Spinal cord (tissue), 10 donors: ENCODE results near the gene IFT80. TPM values are rescaled to one million over a fixed set of nuclear protein-coding genes. Genes with fewer than 3 reads are reported as not detected.

ENCODE experiments used
- DNase-seq, 6 donors: peaks; one replicate each; pipeline versions ENCODE4 v3.0.0 to v3.0.0-alpha.2; 2013 to 2015; ENCODE audit warnings: low spot score in 6 of 6, low read depth in 4 of 6
- H3K27ac ChIP-seq: one replicate; pipeline ENCODE4 v1.5.1; 2013; ENCODE audit warnings: low read depth, low read length, control low read depth
- H3K27me3 ChIP-seq: one replicate; pipeline ENCODE4 v1.6.1; 2013; ENCODE audit warnings: low read length; ENCODE audit not compliant: control insufficient read depth, insufficient read depth
- H3K36me3 ChIP-seq: one replicate; pipeline ENCODE4 v1.6.1; 2013; ENCODE audit warnings: low read length; ENCODE audit not compliant: control insufficient read depth, insufficient read depth
- H3K4me1 ChIP-seq: one replicate; pipeline ENCODE4 v1.6.1; 2013; ENCODE audit warnings: low read length; ENCODE audit not compliant: control insufficient read depth, insufficient read depth
- H3K4me3 ChIP-seq: one replicate; pipeline ENCODE4 v1.5.1; 2013; ENCODE audit warnings: low read depth, low read length, control low read depth
- H3K9me3 ChIP-seq: one replicate; pipeline ENCODE4 v1.6.1; 2013; ENCODE audit warnings: low read length; ENCODE audit not compliant: control insufficient read depth, insufficient read depth
- WGBS: methylation state at CpG from one replicate; pipeline ENCODE4 v1.1.5; 2013; ENCODE audit warnings: missing lambda C conversion rate; ENCODE audit not compliant: insufficient coverage; 5-methylcytosine and 5-hydroxymethylcytosine counted together
- polyA plus RNA-seq, 2 donors: library from polyadenylated mRNA; unstranded; fragments of 120-200 nt; gene quantifications; one replicate each; pipeline ENCODE4 v1.2.1, GENCODE V29; 2013; ENCODE audit not compliant: insufficient read length in 2 of 2
- total RNA-seq, 2 donors: library from RNA; depleted of rRNA in 1 of 2; stranded (reverse); fragments of 120-200 nt in 1 of 2; fragments of >200 nt in 1 of 2; gene quantifications; one replicate each; pipeline versions ENCODE4 v1.2.3 to v1.2.4, GENCODE V29; 2013 to 2014
- donor health status: healthy.

The IFT80 gene
- total and polyA plus RNA-seq, 4 donors: 39.1 to 71.4 (median 49.5) TPM

DNA sequence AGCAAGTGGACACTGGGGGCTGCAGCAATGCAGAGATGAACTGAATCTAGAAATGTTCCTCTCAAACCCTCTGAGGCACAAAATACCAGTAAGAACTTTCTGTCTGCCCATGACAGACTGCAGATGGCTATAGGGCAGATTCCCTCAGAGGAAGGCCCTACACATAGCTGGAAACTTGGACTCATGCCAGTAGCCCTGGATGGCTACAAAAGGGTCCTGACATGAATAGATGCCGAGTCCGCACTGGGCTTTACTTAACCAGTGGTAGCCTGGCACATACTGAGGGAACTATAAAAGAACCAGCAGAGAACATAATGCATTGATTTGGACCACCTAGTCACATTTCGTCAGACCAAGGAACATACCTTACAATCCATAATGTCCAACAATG lies 107.1 kb downstream of the IFT80 start:
- Histone ChIP-seq H3K36me3 (no peaks in the 10 kb centered on the region), H3K27ac (no peak overlapping the region), H3K27me3 (no peaks in the 10 kb centered on the region), H3K9me3 (no peaks in the 10 kb centered on the region), H3K4me1 (no peaks in the 10 kb centered on the region), H3K4me3 (no peak overlapping the region)
- DNase-seq: peak in 1 of 6 donors; percentile 48
- WGBS: 38% methylated on average over 2 of the region's 3 CpGs

GRCh38 chr3:160291290-160291908 lies 107.6 kb downstream of the IFT80 start:
- H3K9me3 ChIP-seq: no peaks in the 10 kb centered on the region
- H3K27ac ChIP-seq: no peak overlapping the region
- H3K36me3 ChIP-seq: no peaks in the 10 kb centered on the region
- no peaks in the 10 kb centered on the region for H3K4me1 ChIP-seq
- no peak overlapping the region for H3K4me3 ChIP-seq
- no peak for DNase-seq
- 97% methylated on average over 3 of the region's 5 CpGs for WGBS
- H3K27me3 ChIP-seq: no peaks in the 10 kb centered on the region

DNA sequence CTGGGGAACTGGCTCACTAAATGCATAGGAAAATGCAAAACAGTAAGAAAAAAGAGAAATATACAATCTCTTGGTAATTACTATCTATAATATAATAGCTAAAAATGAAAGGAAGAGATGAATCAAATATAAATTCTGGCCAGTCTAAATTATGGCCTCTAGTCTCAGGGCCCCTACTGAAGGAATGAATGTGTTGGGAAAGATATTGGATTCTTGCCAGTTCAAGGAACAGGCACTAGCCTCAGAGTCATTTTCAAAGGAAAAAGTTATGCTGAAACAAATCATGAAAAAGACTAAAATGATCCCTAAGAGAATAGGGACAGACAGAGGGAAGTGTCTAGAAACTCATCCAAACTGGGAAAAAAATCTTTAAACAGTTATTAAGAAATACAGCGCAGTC lies 111.4 kb downstream of the IFT80 start:
- Histone ChIP-seq H3K27ac (no peak overlapping the region), H3K4me1 (no peaks in the 10 kb centered on the region), H3K36me3 (no peaks in the 10 kb centered on the region), H3K27me3 (no peaks in the 10 kb centered on the region), H3K9me3 (no peaks in the 10 kb centered on the region), H3K4me3 (no peak overlapping the region)
- WGBS: 100% methylated on average over 1 of the region's 1 CpG
- no peak for DNase-seq

- no peak overlapping the region for H3K27ac ChIP-seq
- no peaks in the 10 kb centered on the region for H3K27me3 ChIP-seq
- no peak overlapping the region for H3K4me3 ChIP-seq
- no peaks in the 10 kb centered on the region for H3K36me3 ChIP-seq
- WGBS: 30% methylated on average over 1 of the region's 1 CpG
- H3K9me3 ChIP-seq: no peaks in the 10 kb centered on the region
- H3K4me1 ChIP-seq: no peaks in the 10 kb centered on the region
- DNase-seq: no peak
Measured at GRCh38 chr3:160286231-160286630, 112.8 kb downstream of the IFT80 start.

DNA sequence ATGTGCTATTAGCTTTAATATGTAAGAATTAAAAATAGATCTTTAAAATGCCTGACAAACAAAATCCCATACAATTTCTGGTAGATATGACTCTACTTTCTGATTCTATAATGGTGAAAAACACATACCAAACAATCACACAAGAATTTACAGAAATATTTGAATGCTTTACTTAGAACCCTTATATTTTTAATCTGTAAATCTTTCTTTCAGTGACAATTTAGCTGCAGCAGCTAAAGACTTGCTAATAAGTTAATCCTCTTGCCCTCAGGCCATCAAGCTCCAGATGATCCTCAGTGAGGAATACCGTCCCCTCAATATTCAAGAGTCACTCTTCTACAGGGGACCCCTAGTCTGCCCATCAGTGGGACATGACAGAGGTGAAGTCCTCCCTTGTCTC lies 118.2 kb downstream of the IFT80 start:
- Histone ChIP-seq H3K4me3 (no peak overlapping the region), H3K36me3 (no peaks in the 10 kb centered on the region), H3K27ac (no peak overlapping the region), H3K27me3 (no peaks in the 10 kb centered on the region), H3K4me1 (no peaks in the 10 kb centered on the region), H3K9me3 (no peaks in the 10 kb centered on the region)
- no peak for DNase-seq
- 100% methylated on average over 1 of the region's 1 CpG for WGBS

- no peak overlapping the region for H3K27ac ChIP-seq
- no peaks in the 10 kb centered on the region for H3K4me1 ChIP-seq
- no peaks in the 10 kb centered on the region for H3K9me3 ChIP-seq
- no CpG with 5 or more reads among the region's 2 CpGs for WGBS
- no peak overlapping the region for H3K4me3 ChIP-seq
- no peaks in the 10 kb centered on the region for H3K36me3 ChIP-seq
- no peak for DNase-seq
- no peaks in the 10 kb centered on the region for H3K27me3 ChIP-seq
Measured at GRCh38 chr3:160279657-160280056, 119.4 kb downstream of the IFT80 start.

- no peaks in the 10 kb centered on the region for H3K36me3 ChIP-seq
- 78% methylated on average over 1 of the region's 3 CpGs for WGBS
- H3K4me3 ChIP-seq: no peak overlapping the region
- H3K4me1 ChIP-seq: no peaks in the 10 kb centered on the region
- no peak overlapping the region for H3K27ac ChIP-seq
- H3K9me3 ChIP-seq: no peaks in the 10 kb centered on the region
- DNase-seq: no peak
- no peaks in the 10 kb centered on the region for H3K27me3 ChIP-seq
Measured at GRCh38 chr3:160278210-160278609, 120.8 kb downstream of the IFT80 start.

DNA sequence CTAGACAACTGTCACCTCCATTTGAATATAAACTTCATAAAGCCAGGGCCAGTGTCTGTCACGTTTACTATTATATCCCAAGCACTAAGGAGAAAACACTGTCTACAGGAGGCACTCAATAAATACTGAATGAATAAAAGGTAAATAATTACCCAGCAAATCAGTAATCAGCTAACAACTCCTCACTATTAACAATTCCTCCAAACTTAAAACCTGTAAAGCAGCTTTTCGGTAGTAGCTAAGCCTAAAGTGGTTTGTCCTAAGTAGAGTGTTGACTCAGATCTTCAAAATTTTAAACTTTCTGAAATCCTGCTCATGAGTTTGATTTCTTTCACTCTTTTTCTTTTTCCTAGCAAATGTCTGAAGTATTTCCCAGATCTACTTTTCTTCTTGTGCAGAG lies 133.9 kb downstream of the IFT80 start:
- Histone ChIP-seq H3K36me3 (peaks cover 5% of the 10 kb centered on the region), H3K4me1 (no peaks in the 10 kb centered on the region), H3K9me3 (no peaks in the 10 kb centered on the region), H3K27me3 (no peaks in the 10 kb centered on the region), H3K4me3 (no peak overlapping the region), H3K27ac (no peak overlapping the region)
- WGBS: no CpG with 5 or more reads among the region's 2 CpGs
- DNase-seq: no peak

DNA sequence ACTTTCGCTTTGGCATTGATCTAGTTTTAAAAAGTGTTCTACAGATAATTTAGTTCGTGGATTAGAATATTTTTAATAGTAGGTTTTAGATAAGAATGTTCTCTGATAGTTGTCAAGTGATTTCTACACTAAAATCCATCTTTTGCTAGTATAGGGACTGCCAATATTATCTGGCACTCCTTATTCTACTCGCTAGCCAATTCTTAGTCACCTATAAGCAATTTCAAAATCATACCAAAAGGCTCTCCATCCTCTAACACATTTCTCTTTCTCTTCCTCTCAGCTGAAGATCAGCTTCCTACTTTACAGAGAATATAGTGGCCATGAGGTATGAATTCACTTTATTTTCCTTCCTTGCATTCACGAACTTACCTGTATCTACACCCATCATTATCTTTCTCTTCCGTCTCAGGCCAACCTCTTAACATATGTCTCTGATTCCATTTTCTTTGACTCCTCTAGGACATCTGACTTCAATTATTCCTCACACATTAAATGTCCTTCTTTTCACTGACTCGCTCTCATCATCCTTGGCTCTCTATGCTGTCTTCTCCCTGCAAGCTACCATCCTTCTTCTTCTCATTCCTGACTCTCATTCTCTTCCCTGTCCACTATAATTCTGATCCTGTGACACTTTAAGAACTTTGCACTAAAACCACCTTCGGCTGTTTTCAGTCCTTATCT lies 138.3 kb downstream of the IFT80 start:
- H3K4me1 ChIP-seq: no peaks in the 10 kb centered on the region
- H3K27me3 ChIP-seq: no peaks in the 10 kb centered on the region
- no peak overlapping the region for H3K27ac ChIP-seq
- no peaks in the 10 kb centered on the region for H3K9me3 ChIP-seq
- peaks cover 8% of the 10 kb centered on the region for H3K36me3 ChIP-seq
- DNase-seq: no peak
- H3K4me3 ChIP-seq: no peak overlapping the region
- 89% methylated on average over 4 of the region's 7 CpGs for WGBS

DNA sequence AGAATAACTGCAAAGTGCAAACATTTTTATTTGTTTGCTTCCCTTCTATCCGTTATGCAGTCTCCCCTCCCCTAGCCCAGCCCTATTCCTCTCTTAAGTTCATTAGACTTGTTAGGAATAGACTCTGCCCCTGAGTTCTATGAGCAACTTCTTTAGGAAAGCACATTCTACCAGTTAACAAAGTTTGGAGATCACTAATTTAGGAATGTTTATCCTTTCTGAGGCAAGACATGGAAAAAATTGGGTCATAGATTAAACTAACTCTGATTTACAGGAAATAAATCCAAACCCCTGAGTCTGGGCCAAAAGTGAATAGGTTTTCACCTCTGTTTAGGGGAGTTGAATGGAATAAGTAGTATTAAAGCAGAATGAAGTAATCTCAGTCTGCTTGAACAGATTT lies 139.4 kb downstream of the IFT80 start:
- Histone ChIP-seq H3K4me1 (no peaks in the 10 kb centered on the region), H3K9me3 (no peaks in the 10 kb centered on the region), H3K4me3 (no peak overlapping the region), H3K36me3 (peaks cover 8% of the 10 kb centered on the region), H3K27ac (no peak overlapping the region), H3K27me3 (no peaks in the 10 kb centered on the region)
- no peak for DNase-seq
- 100% methylated on average over 1 of the region's 1 CpG for WGBS
